CD1c-positive myeloid dendritic cell (primary cell): ENCODE results near the gene FAM236B.
"Not testable (repeated sequence)": the region's sequence is repeated elsewhere in the genome, so short reads cannot be mapped to it uniquely, and the experiment has no call there.

Experiments used
- DNase-seq: peaks from one replicate; pipeline ENCODE4 v3.0.0-alpha.2; 2016; ENCODE audit errors: extremely low spot score

FAM236B gene

DNA sequence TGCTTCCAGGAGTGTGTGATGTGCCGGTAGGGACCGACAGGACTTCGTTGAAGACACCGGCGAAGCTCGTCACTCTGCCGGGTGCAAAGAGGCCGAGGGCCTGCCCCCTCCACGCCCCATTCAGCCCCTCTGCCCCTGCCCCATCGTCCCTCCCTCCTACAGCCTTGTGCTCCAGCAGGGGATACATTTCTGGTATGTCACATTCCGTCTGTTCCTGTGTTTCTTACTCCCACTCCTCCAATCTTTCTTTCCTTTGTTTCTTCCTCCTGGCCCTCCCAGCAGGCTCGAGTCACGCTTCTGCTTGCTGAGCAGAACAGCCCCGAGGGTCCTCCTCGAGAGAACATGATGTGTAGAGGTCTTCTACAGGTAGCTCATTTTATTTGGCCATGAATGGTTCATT lies at the start of gene FAM236B:
TSS of gene FAM236B (minus strand) at position 101 of the 400 bp plus-strand sequence. CDS start at position 1, 100 bp downstream.
- DNase-seq, result not testable (repeated sequence)

DNA sequence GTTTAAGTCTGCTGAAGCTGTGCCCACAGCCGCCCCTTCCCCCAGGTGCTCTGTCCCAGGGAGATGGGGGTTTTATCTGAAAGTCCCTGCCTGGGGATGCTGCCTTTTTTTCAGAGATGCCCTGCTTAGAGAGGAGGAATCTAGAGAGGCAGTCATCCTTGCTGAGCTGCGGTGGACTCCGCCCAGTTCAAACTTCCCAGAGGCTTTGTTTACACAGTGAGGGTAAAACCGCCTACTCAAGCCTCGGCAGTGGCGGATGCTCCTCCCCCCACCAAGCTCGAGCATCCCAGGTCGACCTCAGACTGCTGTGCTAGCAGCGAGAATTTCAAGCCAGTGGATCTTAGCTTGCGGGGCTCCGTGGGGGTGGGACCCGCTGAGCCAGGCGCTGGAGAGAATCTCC lies 48.2 kb upstream of the FAM236B start:
- DNase-seq, result not testable (repeated sequence)

DNA sequence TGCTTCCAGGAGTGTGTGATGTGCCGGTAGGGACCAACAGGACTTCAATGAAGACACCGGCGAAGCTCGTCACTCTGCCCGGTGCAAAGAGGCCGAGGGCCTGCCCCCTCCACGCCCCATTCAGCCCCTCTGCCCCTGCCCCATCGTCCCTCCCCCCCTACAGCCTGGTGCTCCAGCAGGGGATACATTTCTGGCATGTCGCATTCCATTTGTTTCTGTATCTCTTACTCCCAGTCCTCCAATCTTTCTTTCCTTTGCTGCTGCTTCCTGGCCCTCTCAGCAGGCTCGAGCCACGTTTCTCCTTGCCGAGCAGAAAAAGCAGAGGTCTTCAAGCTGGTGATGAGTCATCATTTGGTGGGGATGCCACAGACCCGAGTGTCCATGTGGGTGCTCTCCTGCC lies 25.6 kb upstream of the FAM236B start, which contains the start of gene FAM236D:
TSS of gene FAM236D (minus strand) at position 101 of the 400 bp plus-strand sequence. CDS start at position 1, 100 bp downstream.
- DNase-seq, result not testable (repeated sequence)

DNA sequence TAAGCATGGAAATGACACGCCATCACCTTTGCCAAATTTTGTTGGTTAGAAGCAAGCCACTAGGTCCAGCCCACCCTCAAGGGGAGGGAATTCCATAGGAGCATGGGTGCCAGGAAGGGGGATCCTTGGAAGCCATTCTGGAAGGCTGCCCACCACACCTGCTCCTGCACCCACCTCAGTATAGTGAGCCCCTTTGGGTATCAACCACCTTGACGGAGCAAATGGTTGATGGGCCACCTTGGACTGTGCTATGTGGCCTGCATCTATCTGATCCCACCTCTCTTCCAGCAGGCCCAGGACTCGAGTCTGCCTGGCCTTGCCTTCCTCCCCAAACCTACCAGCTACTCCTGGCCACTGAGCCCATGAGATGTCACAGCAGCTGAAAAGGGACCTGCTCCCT lies 7.9 kb upstream of the FAM236B start:
- not testable (repeated sequence) for DNase-seq

DNA sequence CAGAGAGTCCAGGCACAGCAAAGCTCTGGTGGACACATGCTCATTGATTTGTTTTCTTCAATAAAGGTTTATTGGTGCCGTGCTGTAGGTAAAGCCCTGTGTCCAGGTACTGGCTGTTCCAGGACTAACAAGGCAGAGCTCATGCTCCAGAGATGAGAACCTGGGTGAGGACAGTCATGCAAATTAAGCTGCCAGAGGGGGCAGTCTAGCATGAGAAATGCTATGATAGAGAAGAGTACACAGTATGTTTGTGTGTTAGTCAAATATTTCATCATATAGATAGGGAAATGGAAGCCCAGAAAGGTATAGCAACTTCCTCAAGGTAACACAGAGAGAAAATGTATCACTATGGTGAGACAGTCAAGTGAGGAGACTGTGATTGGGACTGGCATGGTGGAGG lies 5.7 kb upstream of the FAM236B start:
- not testable (repeated sequence) for DNase-seq

DNA sequence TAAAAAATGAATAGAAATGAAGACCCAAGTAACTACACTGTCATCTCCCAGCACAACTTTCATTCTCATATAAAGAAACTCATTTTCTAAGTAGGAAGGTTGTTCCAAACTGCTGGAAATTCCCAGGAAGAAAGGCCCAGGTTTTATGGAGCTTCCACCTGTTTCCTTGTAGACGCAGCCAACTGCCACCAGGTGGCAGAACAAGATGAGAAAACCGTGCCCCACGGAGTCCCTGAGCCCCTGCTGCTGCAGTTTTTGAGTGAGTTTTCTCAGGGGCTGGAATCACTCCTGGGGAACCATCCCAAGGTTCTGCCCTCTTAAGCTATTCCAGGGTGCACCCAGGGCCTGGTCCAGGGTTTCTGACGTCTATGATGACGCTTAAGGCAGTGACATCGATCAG lies 1.5 kb upstream of the FAM236B start:
- not testable (repeated sequence) for DNase-seq

DNA sequence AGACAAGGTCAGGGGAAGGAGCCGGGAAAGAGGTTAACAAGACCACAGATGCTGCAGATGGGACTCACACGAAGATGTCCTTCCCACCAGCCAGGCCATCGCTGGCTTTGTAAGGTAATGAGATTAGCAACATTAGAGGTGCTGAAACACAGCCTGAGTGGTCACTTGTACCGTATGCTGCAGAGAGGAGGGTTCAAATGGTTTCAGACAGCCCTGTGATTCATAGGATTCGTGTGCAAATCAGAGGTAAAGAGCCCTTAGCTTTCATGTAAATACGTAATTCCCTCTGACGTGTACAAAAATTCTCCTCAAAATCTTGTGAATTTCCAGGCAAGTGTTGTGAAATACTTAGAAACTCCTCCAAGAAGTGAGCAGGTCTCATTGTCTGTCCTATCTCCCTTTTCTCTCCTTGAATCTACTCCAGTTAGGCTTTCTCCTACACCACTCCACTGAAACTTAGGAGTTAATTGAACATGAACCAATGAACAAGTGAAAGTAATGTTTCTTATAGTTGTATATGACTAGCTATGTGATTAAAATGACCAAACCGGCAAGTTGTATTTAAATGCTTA lies 991 bp upstream of the FAM236B start:
- DNase-seq, result not testable (repeated sequence)

DNA sequence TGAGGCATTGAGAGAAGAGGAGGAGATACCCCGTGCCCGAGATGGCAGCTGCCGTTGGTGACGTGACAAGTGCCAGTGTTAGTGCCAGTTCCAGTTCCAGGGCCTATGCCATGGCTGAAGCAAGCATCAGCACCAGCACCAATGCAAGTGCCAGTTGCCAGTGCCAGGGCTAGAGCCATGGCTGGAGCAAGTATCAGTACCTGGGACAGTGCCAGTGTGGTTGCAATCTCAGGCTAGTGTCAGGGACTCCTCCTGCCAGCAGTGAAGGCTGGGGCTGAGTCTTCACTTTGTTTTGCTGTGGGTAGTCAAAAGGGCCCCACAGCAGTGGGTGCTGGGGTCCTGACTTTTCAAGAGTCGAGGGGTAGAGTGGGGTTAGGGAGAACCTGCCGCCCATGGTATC lies 4.3 kb downstream of the FAM236B start:
- DNase-seq, result not testable (repeated sequence)

DNA sequence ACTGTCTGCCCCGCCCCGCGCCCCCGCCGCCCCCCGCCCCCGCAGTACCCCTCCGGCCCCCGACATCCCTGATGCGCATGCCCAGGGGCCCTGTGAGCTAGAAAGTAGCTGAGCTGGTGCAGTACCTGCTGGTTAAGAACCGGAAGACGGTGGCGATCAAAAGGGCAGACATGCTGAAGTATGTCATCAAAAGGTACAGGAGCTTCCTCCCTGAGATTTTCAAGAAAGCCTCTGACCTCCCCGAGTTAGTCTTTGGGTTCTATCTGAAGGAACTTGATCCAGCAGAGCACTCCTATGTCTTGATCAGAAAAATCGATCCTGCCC lies 5.0 kb downstream of the FAM236B start:
- DNase-seq, result not testable (repeated sequence)

DNA sequence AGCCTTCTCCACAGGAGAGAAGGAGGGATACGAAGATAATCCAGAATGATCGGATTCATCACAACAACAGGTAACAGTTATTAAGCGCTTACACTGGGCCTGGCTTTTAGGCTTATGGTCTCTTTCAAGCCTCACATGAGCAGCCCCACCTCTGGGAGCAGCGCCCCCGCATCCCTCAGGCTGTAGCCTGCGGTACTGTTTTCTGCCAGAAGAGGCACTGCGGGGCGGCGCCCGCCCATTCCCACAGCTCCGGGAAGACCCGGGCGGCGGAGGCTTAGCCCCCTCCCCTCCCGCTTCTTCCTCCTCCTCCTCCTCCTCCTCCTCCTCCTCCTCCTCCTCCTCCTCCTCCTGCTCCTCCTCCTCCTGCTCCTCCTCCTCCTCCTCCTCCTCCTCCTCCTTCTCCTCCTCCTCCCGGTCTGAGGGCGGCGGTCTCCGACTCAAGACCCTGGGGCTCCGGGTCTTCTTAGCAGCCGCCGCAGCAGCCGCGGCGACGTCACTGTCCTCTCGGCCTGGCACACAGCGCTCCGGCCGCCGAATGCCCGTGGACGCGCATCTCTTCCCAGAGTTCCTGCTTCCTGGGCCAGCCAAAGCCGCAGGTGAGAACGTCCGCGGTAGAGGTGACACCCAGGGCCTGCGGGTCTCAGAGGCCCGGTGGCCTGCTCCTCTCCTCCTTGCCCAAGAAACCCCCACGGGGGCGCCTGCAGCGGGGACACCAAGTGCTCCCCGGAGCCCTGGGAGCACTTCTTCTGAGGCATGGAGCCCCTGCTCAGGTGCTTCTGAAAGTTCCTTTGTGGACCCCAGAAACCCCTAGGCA lies 5.6 kb downstream of the FAM236B start, which contains the start of gene DMRTC1B:
TSS of gene DMRTC1B (plus strand) at position 238 of the 814 bp plus-strand sequence. CDS start 68,246 bp downstream, outside the sequence.
- DNase-seq, result not testable (repeated sequence)

DNA sequence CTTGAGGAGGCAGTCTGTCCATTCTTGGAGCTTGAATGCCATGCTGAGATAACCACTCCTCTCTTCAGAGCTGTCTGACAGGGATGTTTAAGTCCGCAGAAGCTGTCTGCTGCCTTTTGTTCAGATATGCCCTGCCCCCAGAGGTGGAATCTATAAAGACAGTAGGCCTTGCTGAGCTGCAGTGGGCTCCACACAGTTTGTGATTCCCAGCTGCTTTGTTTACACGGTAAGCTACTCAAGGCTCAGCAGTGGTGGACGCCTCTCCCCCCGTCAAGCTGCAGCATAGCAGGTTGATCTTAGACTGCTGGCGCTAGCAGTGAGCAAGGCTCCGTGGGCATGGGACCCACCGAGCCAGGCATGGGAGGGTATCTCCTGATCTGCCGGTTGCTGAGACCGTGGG lies 22.0 kb downstream of the FAM236B start:
- DNase-seq, result not testable (repeated sequence)

DNA sequence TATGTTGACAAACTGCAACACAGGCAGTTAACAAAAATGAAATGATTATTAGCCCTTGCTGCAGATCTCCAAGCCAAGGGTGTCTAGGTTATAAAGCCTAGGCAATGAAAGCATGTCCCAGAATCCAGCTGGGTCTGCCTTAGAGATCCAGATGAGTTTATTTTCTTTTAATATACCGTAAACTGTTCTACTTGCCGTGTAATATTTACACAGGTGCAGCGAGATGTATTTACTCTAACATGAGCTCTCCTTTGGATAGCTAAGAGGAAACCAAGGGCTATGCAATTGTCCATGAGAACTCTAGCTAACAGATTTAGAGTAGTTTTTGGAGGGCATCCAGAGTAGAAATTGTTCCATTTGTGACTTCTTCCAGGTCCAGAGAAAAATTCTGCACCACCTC lies 33.9 kb downstream of the FAM236B start:
- DNase-seq, result not testable (repeated sequence)

DNA sequence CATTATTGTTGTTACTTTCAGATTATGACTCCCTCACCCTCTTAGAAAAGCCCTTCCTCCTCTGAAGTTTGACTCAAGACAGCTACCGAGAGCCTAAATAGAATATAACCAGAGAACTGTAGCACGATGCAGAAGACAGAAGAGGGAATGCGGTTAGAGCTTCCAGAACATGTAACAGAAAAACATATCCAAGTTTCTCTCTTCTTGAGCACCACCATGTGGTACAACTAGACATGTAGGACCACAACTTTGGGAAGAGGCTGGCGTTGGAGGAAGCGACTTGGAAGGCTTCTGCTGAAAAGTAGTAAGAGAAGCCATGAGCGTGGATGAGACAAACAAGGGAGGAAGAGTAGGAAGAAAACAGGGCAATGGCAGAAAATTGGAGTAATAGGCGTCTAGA lies 36.9 kb downstream of the FAM236B start:
- DNase-seq, result not testable (repeated sequence)

DNA sequence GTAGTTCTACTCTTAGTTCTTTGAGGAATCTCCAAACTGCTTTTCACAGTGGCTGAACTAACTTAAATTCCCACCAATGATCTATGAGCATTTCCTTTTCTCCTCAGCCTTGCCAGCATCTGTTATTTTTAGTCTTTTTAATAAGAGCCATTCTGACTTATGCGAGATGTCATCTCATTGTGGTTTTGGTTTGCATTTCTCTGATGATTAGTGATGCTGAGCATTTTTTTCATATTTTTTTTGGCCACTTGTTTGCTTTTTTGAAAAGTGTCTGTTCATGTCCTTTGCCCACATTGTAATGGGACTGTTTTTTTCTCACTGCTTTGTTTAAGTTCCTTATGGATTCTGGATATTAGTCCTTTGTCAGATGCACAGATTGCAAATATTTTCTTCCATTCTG lies 46.9 kb downstream of the FAM236B start:
- DNase-seq, result no peak

DNA sequence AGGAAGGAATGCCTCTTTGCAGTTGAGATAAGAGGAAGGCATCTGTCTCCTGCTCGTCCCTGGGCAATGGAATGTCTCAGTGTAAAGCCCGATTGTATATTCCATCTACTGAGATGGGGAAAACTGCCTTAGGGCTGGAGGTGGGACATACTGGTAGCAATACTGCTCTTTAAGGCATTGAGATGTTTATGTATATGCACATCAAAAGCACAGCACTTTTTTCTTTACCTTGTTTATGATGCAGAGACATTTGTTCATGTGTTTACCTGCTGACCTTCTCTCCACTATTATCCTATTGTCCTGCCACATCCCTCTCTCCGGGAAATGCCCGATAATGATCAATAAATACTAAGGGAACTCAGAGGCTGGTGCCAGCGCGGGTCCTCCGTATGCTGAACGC lies 48.8 kb downstream of the FAM236B start:
- DNase-seq, result not testable (repeated sequence)
